HCT116 (cell line): ENCODE measurements around the gene LHX2. TPM values are rescaled to one million over a fixed set of nuclear protein-coding genes. Genes with fewer than 3 reads are reported as not detected.
A peak's percentile ranks its signal among the peaks of the same experiment; 100 is the strongest.

Experiments
- ATAC-seq: fragments of 200-7000 bp; cut with Tn5 transposase; 2 replicates; pipeline ENCODE4 v1.9.1; 2020; ENCODE audit warnings: mild to moderate bottlenecking, moderate library complexity
- BruUV-seq: library from RNA; stranded (reverse); fragments of 400-500 nt; replicated peaks from 2 replicates; lab custom pipeline; 2021; lab: Mats Ljungman, UMichigan
- CTCF ChIA-PET: fragments of 300-600 bp; sonication (Branson Sonifier 250); formaldehyde crosslinking; loops from one replicate; lab custom pipeline; 2021; ENCODE audit warnings: antibody characterized with exemption; lab: Charles Lee
- POLR2A ChIA-PET: fragments of 300-600, 350-600 bp; sonication (Branson Sonifier 250); formaldehyde crosslinking; loops from one replicate; lab custom pipeline; 2021; ENCODE audit warnings: antibody characterized with exemption; lab: Charles Lee
- RAD21 ChIA-PET, 2 experiments: fragments of 300-600 bp; sonication (Branson Sonifier 250); formaldehyde crosslinking; loops; one replicate each; lab custom pipeline; 2023; ENCODE audit warnings: low total read pairs in 2 of 2; ENCODE audit not compliant: uncharacterized antibody in 2 of 2, unreplicated experiment in 2 of 2, low non-redundant PET in 1 of 2; lab: Charles Lee
- DNase-seq: peaks from one replicate; pipeline ENCODE4 v3.0.0-alpha.2; 2010; ENCODE audit warnings: low read depth, low spot score
- H2AFZ ChIP-seq: fragments of 200-600 bp; shearing (Covaris generic), sonication (generic); 2 replicates; pipeline ENCODE4 v1.6.1; 2017; ENCODE audit warnings: low read depth, mixed run types, mixed read lengths, antibody characterized with exemption, low read length; ENCODE audit not compliant: poor library complexity, severe bottlenecking
- H3K27ac ChIP-seq: 2 replicates; pipeline ENCODE4 v1.5.1; 2012; ENCODE audit warnings: low read depth, low read length
- H3K27me3 ChIP-seq: fragments of 200-600 bp; sonication (generic); 2 replicates; pipeline ENCODE4 v1.6.1; 2016; ENCODE audit warnings: mixed run types, low read length, mixed read lengths; ENCODE audit not compliant: insufficient read depth
- H3K36me3 ChIP-seq, 2 experiments: fragments of 200-500 bp in 1 of 2; fragments of 200-600 bp in 1 of 2; sonication (Bioruptor generic) in 1 of 2; sonication (generic) in 1 of 2; 2 replicates each; pipeline versions ENCODE4 v1.5.1 to v1.6.1; 2014 to 2016; ENCODE audit warnings: low read length in 2 of 2, inconsistent platforms in 1 of 2, mixed read lengths in 1 of 2, mixed run types in 1 of 2; ENCODE audit not compliant: insufficient read depth in 2 of 2, control insufficient read depth in 1 of 2
- H3K4me1 ChIP-seq, 2 experiments: fragments of 200-600 bp in 1 of 2; sonication (generic) in 1 of 2; 2 replicates each; pipeline versions ENCODE4 v1.5.1 to v1.6.1; 2012 to 2017; ENCODE audit warnings: low read length in 2 of 2, inconsistent platforms in 1 of 2, mild to moderate bottlenecking in 1 of 2, mixed read lengths in 1 of 2, mixed run types in 1 of 2, moderate library complexity in 1 of 2; ENCODE audit not compliant: insufficient read depth in 2 of 2, control insufficient read depth in 1 of 2
- H3K4me2 ChIP-seq: fragments of 200-600 bp; sonication (generic); 2 replicates; pipeline ENCODE4 v1.6.1; 2017; ENCODE audit warnings: mixed run types, low read length, mixed read lengths
- H3K4me3 ChIP-seq, 2 experiments: fragments of 200-600 bp in 1 of 2; sonication (generic) in 1 of 2; replicated peaks in 1 of 2; 2 replicates each; pipeline ENCODE4 v1.5.1; 2011 to 2016; ENCODE audit warnings: low read length in 2 of 2, control low read depth in 1 of 2, low read depth in 1 of 2, mild to moderate bottlenecking in 1 of 2, mixed read lengths in 1 of 2, mixed run types in 1 of 2
- H3K79me2 ChIP-seq: fragments of 200-600 bp; sonication (generic); 2 replicates; pipeline ENCODE4 v1.6.1; 2017; ENCODE audit warnings: mild to moderate bottlenecking, mixed run types, low read length, moderate library complexity, mixed read lengths; ENCODE audit not compliant: insufficient read depth
- H3K9ac ChIP-seq: fragments of 200-600 bp; sonication (generic); 2 replicates; pipeline ENCODE4 v1.6.1; 2016; ENCODE audit warnings: low read length, mixed read lengths
- H3K9me2 ChIP-seq: fragments of 200-600 bp; sonication (generic), shearing (Covaris generic); 2 replicates; pipeline ENCODE4 v1.6.1; 2017; ENCODE audit warnings: mixed run types, mild to moderate bottlenecking, moderate library complexity; ENCODE audit not compliant: insufficient read depth
- H3K9me3 ChIP-seq, 2 experiments: fragments of 200-500 bp in 1 of 2; fragments of 200-600 bp in 1 of 2; sonication (Bioruptor generic) in 1 of 2; sonication (generic) in 1 of 2; 2 replicates each; pipeline ENCODE4 v1.6.1; 2014 to 2017; ENCODE audit warnings: low read length in 2 of 2, mixed read lengths in 2 of 2, inconsistent platforms in 1 of 2, low read depth in 1 of 2, mild to moderate bottlenecking in 1 of 2, mixed run types in 1 of 2, moderate library complexity in 1 of 2; ENCODE audit not compliant: control insufficient read depth in 1 of 2, insufficient read depth in 1 of 2
- H4K20me1 ChIP-seq: fragments of 200-600 bp; sonication (generic), shearing (Covaris generic); 2 replicates; pipeline ENCODE4 v1.6.1; 2017; ENCODE audit warnings: mixed run types, mild to moderate bottlenecking, moderate library complexity; ENCODE audit not compliant: insufficient read depth
- CTCF ChIP-seq, 3 experiments: fragments of 200-600 bp in 1 of 3; sonication (generic) in 1 of 3; IDR thresholded peaks in 2 of 3; conservative IDR thresholded peaks in 1 of 3; 2 replicates each; pipeline ENCODE4 v1.5.1; 2012 to 2017; ENCODE audit warnings: low read depth in 2 of 3, low read length in 2 of 3, antibody characterized with exemption in 1 of 3, borderline replicate concordance in 1 of 3, control low read depth in 1 of 3, mild to moderate bottlenecking in 1 of 3, mixed read lengths in 1 of 3, mixed run types in 1 of 3, moderate library complexity in 1 of 3; ENCODE audit not compliant: insufficient read depth in 1 of 3
- POLR2AphosphoS5 ChIP-seq: IDR thresholded peaks from 2 replicates; pipeline ENCODE4 v1.6.1; 2011; ENCODE audit warnings: mild to moderate bottlenecking, low read depth, low read length, moderate library complexity
- RAD21 ChIP-seq: IDR thresholded peaks from 2 replicates; pipeline ENCODE4 v1.6.1; 2012; ENCODE audit warnings: low read depth, mild to moderate bottlenecking
- YY1 ChIP-seq: IDR thresholded peaks from 2 replicates; pipeline ENCODE4 v1.6.1; 2011; ENCODE audit warnings: low read length, low read depth, moderate library complexity, mild to moderate bottlenecking; ENCODE audit not compliant: insufficient replicate concordance; ENCODE audit errors: extremely low read depth
- intact Hi-C: fragments of 100-400 bp; cut with micrococcal nuclease; formaldehyde crosslinking; loops from 2 replicates; pipeline ENCODE4 v1.10.0; 2022
- total RNA-seq: library from RNA; stranded (reverse); gene quantifications from one replicate; pipeline ENCODE4 v1.2.1, GENCODE V29; 2021; ENCODE audit not compliant: unreplicated experiment

Gene LHX2
- total RNA-seq, 1 experiment from 2014 or later: 10.2 TPM

DNA sequence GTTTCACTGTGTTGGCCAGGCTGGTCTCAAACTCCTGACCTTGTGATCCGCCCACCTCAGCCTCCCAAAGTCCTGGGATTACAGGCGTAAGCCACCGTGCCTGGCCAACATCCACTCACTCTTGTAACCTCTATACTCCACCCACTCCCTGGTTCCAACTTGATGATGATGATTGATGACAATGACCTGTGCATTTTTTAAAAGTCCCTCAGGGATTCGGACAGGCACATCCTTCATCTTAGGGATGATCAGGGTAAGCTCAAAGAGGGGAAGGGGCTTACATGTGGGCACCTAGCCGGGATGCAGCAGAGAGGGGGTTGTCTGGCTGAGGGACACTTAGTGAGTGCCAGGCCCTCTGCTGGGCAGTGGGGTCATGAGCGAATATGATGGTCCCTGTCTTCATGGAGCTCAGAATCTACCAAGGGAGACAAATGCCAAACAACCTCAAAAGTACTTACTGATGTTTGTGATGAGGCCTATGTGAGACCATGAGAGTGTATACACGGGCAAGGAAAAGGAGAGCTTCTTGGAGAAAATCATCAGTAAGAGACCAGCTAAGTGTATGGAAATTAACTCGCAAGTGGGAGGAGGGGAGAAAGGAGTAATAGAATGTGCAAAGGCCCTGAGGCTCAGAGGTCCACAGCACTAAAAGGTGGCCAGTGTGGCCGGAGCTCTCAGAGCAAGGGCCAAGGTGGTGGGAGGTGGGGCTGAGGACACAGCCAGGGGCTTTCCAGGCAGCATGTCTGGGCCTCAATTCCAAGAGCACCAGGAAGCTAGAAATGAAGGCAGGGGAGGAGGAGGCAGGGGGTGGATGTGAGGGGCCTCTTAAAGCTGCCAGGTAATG is 27.4 kb downstream of the LHX2 start:
- Histone ChIP-seq H3K4me3 (no peak overlapping the region), H3K9me2 (no peaks in the 10 kb centered on the region), H3K27me3 (no peaks in the 10 kb centered on the region), H2AFZ (no peak overlapping the region), H3K36me3 (no peaks in the 10 kb centered on the region), H4K20me1 (no peaks in the 10 kb centered on the region), H3K9ac (no peak overlapping the region), H3K4me1 (peaks cover 3 to 16% of the 10 kb centered on the region in 2 experiments; a peak in 2 of 4 replicates), H3K9me3 (no peaks in the 10 kb centered on the region), H3K79me2 (no peaks in the 10 kb centered on the region), H3K27ac (no peak overlapping the region), H3K4me2 (no peak overlapping the region)
- RAD21 ChIA-PET: interaction anchor here in 1 of 2 experiments (0.6 kb wide), 1 partner anchor 271 kb away, joined by 3 read pairs; no protein-coding TSS in a partner anchor
- POLR2A ChIA-PET: no interaction called here
- BruUV-seq: no TSS peak
- TF ChIP-seq YY1 (no peak), CTCF (IDR thresholded peaks at IDR 0.05 in 2 of 3, conservative IDR thresholded peaks at IDR 0.05 in 1 of 3; ENCODE audit: borderline replicate concordance in 1 of 3, insufficient read depth in 1 of 3, low read depth in 2 of 3, low read length in 2 of 3) (peak; percentile 7 to 48 (median 46); a peak in 4 of 6 replicates), POLR2AphosphoS5 (no peak), RAD21 (peak; percentile 37; the same call in 1 of the 2 replicates)
- intact Hi-C loops: no loop called here
- no peak for ATAC-seq
- DNase-seq: no peak
- CTCF ChIA-PET: interaction anchor here (1.0 to 4.5 kb wide), 5 partner anchors 12 to 496 kb away, joined by 3 to 44 read pairs (median 5); no protein-coding TSS in a partner anchor
